Activated effector memory CD4-positive, alpha-beta T cell treated with Interleukin-2 at 50 U/mL for 16 hours (primary cell): ENCODE results near the gene TRUB2.

ENCODE experiments used
- DNase-seq: peaks from one replicate; pipeline ENCODE4 v3.0.0-alpha.2; 2020

Gene TRUB2

DNA sequence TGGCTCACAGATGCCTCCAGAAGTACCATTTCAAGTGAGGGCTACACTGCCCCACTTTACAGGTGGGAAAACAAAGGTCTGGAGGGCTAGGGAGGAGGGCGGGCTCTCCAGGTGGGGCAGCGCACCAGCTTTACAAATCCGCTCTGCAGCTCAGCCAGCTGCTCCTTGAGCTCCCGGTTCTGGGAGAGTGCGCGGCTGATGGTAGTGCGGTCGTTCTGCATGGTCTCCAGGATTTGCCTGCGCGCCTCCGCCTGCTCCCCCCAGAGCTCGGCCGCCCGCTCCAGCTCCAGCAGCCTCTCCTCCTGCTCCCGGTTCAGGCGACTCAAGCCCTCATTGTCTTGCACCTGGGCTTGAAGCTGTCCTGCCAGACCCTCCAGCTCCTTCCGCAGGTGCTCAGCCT lies 61.9 kb downstream of the TRUB2 start:
- DNase-seq, result no peak

DNA sequence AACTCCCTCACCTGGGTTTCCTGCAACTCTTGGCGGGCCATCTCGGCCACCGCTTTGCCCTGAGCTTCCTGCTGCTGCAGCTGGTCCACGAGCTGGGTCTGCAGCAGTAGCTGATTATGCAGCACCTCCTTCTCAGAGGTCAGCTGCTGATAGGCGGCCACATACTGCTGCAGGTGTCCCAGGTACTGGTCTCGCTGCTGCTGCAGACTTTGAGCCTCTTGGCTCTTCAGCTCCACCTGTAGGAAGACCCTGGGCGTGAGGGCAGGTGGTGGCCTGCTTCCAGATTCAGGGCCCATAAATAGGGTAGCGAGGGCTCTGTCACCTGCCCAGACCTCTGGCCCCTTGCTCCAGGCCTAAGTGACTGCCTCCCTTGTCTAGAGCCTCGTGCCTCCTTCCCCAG lies 63.1 kb downstream of the TRUB2 start:
- no peak for DNase-seq

DNA sequence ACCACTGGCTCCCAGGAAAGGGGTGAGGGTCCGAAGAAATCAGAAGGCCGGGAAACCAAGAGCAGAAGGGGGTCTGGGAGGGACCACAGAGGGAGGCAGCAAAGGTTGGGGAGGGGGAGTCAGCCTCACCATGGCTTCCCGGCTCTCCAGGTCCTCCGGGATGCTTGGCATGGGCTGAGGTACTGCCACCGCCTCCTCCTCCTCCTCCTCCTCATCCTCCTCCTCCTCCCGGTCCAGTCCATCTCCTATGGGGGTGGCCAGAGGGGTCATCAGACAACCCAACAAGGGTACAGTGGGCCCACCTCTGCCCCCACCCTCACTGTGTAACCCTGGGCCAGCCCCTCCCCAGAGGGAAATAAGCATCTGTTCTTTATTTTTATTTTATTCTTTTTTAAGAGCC lies 63.9 kb downstream of the TRUB2 start:
- no peak for DNase-seq

DNA sequence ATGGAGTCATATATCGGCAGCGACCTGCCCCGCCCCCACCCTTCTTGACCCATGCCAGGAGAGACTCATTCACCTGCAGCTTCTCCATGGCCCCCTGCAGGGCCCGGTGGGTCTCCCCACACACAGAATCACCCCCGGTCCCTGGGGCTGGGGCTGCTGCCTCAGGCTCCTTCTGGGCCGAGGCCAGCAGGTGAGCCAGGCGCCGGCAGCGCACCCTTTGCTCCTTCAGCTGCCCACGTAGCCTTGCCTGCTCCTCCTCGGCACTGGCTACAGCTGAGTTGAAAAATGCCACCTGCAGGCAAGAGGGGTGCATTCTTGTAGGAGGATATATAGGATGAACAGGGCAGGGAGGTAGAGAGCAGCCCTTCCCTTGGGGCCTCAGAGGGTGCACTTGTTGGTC lies 64.3 kb downstream of the TRUB2 start:
- no peak for DNase-seq

DNA sequence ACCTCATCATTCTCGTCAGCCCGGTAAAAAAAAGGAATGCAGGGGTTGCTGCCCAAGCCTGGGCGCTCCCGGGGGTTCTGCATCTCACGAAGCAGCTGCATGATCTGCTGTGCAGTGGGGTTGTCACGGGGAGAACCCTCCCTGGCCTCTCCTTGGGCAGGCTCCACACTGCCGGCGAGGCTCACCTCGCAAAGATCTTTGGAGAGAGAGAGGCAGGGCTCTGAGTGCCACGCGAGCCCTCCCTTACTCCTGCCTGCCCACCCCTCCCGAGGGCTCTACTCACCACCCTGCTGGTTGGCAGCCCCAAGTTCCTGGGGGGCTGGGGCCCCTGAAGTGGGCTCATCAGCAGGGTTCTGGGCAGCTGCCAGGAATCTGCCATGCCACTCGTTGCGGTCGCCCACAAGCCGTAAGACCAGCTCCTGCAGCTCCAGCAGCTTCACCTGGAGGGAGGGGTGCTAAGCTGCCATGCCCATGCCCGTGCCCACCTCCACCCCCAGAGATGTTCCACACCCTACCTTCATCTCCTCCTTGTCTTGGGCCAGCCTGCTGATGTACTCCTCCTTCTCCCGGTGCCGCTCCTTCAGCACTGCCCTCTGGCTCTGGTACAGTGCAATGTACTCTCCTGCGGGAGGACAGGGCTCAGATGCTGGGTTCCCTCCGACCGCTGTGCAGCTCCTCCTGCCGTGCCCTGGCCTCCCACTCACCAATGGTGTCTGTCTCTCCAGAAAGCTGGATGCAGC lies 65.0 kb downstream of the TRUB2 start:
- DNase-seq, result no peak
